GM12891 (cell line): Measurements from ENCODE around the gene PCMTD2.
"Not testable (repeated sequence)": the region's sequence is repeated elsewhere in the genome, so short reads cannot be mapped to it uniquely, and the experiment has no call there.

Experiments used
- DNase-seq: peaks from one replicate; pipeline ENCODE4 v3.0.0; 2011; ENCODE audit warnings: low spot score; ENCODE audit not compliant: insufficient read length
- FAIRE-seq: peaks from 2 replicates; lab custom pipeline; 2011; peaks lifted over from hg19 to GRCh38; lab: Jason Lieb, UNC

PCMTD2 gene

GRCh38 chr20:64316415-64317083, 61.0 kb downstream of the PCMTD2 start:
- FAIRE-seq, DNase-seq: not testable (repeated sequence)

- not testable (repeated sequence) for FAIRE-seq, DNase-seq
These were observed 61.8 kb downstream of the PCMTD2 start for GRCh38 chr20:64317331-64317730.

GRCh38 chr20:64318056-64318455, 62.5 kb downstream of the PCMTD2 start:
- not testable (repeated sequence) for DNase-seq, FAIRE-seq

- not testable (repeated sequence) for DNase-seq, FAIRE-seq
These were observed 66.7 kb downstream of the PCMTD2 start for GRCh38 chr20:64322031-64322789.
